HepG2 (cell line): Measurements from ENCODE around the gene ASB9. TPM values are rescaled to one million over a fixed set of nuclear protein-coding genes. Genes with fewer than 3 reads are reported as not detected.

ENCODE experiments used
- AHDC1 ChIP-seq: sonication (generic); formaldehyde crosslinking; IDR thresholded peaks from 2 replicates; pipeline ENCODE4 v1.5.1; 2020; ENCODE audit warnings: mild to moderate bottlenecking, missing genetic modification reagents, borderline replicate concordance
- CEBPB ChIP-seq: IDR thresholded peaks from 2 replicates; pipeline ENCODE4 v1.6.1; 2011; ENCODE audit warnings: low read depth, low read length, improper control_type of control experiment, borderline replicate concordance
- CREB3 ChIP-seq: sonication (generic); formaldehyde crosslinking; IDR thresholded peaks from 2 replicates; pipeline ENCODE4 v1.5.0; 2020; ENCODE audit warnings: missing genetic modification reagents
- KAT2B ChIP-seq: fragments of 150-350 bp; IDR thresholded peaks from 2 replicates; pipeline ENCODE4 v1.6.1; 2014; ENCODE audit warnings: low read depth, low read length, borderline replicate concordance
- POGK ChIP-seq: sonication (generic); formaldehyde crosslinking; conservative IDR thresholded peaks from 2 replicates; pipeline ENCODE4 v1.8.0; 2022; ENCODE audit warnings: mild to moderate bottlenecking, moderate library complexity, missing genetic modification reagents
- PTBP1 ChIP-seq: fragments of 200-400 bp; formaldehyde crosslinking; IDR thresholded peaks from 2 replicates; pipeline ENCODE4 v1.6.1; 2018; ENCODE audit warnings: low read length, low read depth; ENCODE audit not compliant: poor library complexity, severe bottlenecking
- RXRB ChIP-seq: IDR thresholded peaks from 2 replicates; pipeline ENCODE4 v1.6.1; 2016; ENCODE audit warnings: borderline replicate concordance, missing genetic modification reagents, missing compliant biosample characterization
- SNRNP70 ChIP-seq: fragments of 200-400 bp; formaldehyde crosslinking; IDR thresholded peaks from 2 replicates; pipeline ENCODE4 v1.6.1; 2017; ENCODE audit warnings: mild to moderate bottlenecking, low read depth, low read length, moderate library complexity
- TBL1XR1 ChIP-seq: fragments of 150-350 bp; IDR thresholded peaks from 2 replicates; pipeline ENCODE4 v1.6.1; 2014; ENCODE audit warnings: borderline replicate concordance, low read length; ENCODE audit not compliant: partially characterized antibody
- ZBED4 ChIP-seq: sonication (generic); formaldehyde crosslinking; IDR thresholded peaks from 2 replicates; pipeline ENCODE4 v1.4.0; 2020; ENCODE audit warnings: missing genetic modification reagents, borderline replicate concordance
- ZNF280B ChIP-seq: sonication (generic); formaldehyde crosslinking; IDR thresholded peaks from 2 replicates; pipeline ENCODE4 v1.5.0; 2020; ENCODE audit warnings: missing genetic modification reagents, mild to moderate bottlenecking, borderline replicate concordance
- ZNF652 ChIP-seq: IDR thresholded peaks from 2 replicates; pipeline ENCODE4 v1.6.1; 2016; ENCODE audit warnings: low read depth, borderline replicate concordance
- polyA plus RNA-seq, 8 experiments: library from polyadenylated mRNA; depleted of rRNA in 3 of 8; stranded (reverse) in 7 of 8; unstranded in 1 of 8; fragments of >200 nt; fragmentation: Illumina TruSeq in 4 of 8; extraction: Trizol in 4 of 8; gene quantifications; 2 replicates each; pipeline versions ENCODE4 v1.2.1 to v1.2.3, GENCODE V29; 2011 to 2016; ENCODE audit warnings: low read depth in 4 of 8, missing spikeins in 1 of 8, mixed read lengths in 1 of 8; ENCODE audit not compliant: insufficient read depth in 1 of 8
- total RNA-seq, 5 experiments: library from RNA; depleted of rRNA; stranded (reverse); fragments of >200 nt; fragmentation: Illumina TruSeq; extraction: Trizol; gene quantifications; 2 replicates each; pipeline ENCODE4 v1.2.3, GENCODE V29; 2016; ENCODE audit warnings: low read depth in 1 of 5

Gene ASB9
- total and polyA plus RNA-seq, 2 of the 13 experiments (the other 11 are each of a cell fraction or from before 2014, with no cell fraction given): 4.2 to 13.8 TPM

GRCh38 chrX:15269618-15270521 is at the start of gene ASB9 (continued):
- TF ChIP-seq TBL1XR1 (no peak), ZNF652 (CRISPR knock-in tag) (no peak), POGK (CRISPR knock-in tag) (peak; percentile 43; the same call in 1 of the 2 replicates), AHDC1 (CRISPR knock-in tag) (peak; percentile 53; the same call in 1 of the 2 replicates), RXRB (CRISPR knock-in tag) (no peak; the same call in 1 of the 2 replicates), CEBPB (no peak), CREB3 (CRISPR knock-in tag) (no peak), ZBED4 (CRISPR knock-in tag) (no peak), PTBP1 (no peak), ZNF280B (CRISPR knock-in tag) (no peak), SNRNP70 (no peak), KAT2B (no peak)
